Fibroblast of skin of left quadriceps (primary cell): ENCODE data around the gene CA11.
A peak's percentile ranks its signal among the peaks of the same experiment; 100 is the strongest.
"Not testable (repeated sequence)": the region's sequence is repeated elsewhere in the genome, so short reads cannot be mapped to it uniquely, and the experiment has no call there.

Source experiments
- DNase-seq, 2 experiments: peaks; one replicate each; pipeline ENCODE4 v3.0.0-alpha.2; 2013; ENCODE audit warnings: low read depth in 2 of 2

CA11 gene

GRCh38 chr19:48646001-48646721, at the start of gene CA11:
Gene CA11, minus strand, starts transcription at chr19:48646187. Its CDS starts 555 bp downstream, at chr19:48645632.
- DNase-seq = peak; percentile 56 to 65

DNA sequence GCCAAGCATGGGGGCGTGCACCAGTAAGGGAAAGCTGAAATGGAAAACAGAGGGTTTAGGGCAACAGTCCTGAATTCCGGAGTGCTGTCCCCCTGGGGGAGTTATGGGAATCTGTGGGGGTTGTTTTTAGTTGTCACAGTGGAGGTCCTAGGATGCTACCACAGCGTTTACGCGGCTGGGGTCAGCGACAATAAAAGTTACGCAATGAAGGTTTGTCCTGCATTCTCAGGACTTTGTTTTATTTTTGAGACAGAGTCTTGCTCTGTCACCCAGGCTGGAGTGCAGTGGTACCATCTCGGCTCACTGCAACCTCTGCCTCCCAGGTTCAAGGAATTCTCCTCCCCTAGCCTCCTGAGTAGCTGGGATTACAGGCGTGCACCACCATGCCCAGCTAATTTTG, 47.6 kb upstream of the CA11 start:
- DNase-seq = not testable (repeated sequence)

GRCh38 chr19:48689449-48689848, 43.5 kb upstream of the CA11 start:
- DNase-seq = no peak

- no peak for DNase-seq
These were observed 41.8 kb upstream of the CA11 start for GRCh38 chr19:48687776-48688175.

- not testable (repeated sequence) for DNase-seq
These were observed 40.6 kb upstream of the CA11 start for GRCh38 chr19:48686637-48687036.

- no peak for DNase-seq
These were observed 40.1 kb upstream of the CA11 start for GRCh38 chr19:48686088-48686487.

DNA sequence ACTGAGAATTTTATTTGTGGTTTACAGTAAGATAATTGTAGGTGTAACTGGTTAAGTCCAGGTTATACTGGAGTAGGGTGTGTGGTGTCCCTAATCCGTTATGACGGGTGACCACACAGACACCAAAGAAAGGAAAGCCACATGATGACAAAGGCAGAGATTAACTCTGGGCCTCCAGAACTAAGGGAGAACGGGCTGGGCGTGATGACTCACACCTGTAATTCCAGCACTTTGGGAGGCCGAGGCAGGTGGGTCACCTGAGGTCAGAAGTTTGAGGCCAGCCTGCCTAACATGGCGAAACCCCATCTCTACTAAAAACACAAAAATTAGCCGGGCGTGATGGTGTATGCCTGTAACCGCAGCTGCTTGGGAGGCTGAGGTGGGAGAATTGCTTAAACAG, 39.6 kb upstream of the CA11 start:
- no peak for DNase-seq

DNA sequence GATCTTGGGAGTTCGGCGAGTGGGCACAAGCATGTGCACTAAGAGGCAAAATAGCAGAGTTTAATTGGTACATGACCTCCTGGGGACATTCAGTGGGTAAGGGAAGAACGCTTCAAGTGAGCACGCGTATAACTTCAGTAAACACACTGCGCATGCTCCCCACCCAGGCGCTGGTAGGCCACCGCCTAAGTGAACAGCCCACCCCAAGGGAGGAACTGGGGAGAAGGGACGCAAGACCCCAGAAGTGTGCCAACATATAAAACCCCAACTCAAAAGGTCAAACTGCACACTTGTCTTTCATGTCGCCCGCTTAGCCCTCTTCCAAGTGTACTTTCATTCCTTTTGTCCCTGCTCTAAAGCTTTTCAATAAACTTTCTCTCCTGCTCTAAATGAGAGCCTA, 37.4 kb upstream of the CA11 start:
- peak in 1 of 2 experiments; percentile 14 for DNase-seq

DNA sequence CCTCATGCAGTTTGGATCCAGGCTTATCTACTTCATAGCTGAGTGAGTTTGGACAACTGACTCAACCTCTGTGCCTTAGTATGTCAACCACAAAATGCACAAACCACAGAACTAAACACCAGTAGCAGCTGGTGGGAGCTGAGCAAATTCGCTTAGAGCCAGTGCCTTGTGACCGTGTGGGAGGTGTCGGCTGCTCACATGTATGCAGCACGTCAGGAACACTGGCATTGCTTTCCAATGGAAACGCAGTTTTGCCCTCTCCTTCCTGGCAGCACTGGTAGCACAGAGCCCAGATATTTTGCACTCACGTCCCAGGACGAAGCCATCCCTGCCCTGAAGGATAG, 35.1 kb upstream of the CA11 start:
- DNase-seq = no peak

- DNase-seq = no peak
These were observed 34.6 kb upstream of the CA11 start for GRCh38 chr19:48680436-48681126.

DNA sequence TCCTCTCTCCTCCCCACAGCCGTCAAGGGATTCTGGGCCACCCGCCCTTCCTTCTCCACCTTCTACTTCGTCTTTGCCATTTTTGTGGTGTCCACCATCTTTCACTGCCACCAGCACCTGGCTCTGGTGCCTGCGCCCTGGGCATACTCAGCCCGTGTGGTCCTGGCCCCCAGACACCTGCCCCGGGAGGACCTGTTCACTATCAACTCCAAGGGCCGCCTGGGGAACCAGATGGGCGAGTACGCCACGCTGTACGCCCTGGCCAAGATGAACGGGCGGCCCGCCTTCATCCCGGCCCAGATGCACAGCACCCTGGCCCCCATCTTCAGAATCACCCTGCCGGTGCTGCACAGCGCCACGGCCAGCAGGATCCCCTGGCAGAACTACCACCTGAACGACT, 34.0 kb upstream of the CA11 start:
- not testable (repeated sequence) for DNase-seq

DNA sequence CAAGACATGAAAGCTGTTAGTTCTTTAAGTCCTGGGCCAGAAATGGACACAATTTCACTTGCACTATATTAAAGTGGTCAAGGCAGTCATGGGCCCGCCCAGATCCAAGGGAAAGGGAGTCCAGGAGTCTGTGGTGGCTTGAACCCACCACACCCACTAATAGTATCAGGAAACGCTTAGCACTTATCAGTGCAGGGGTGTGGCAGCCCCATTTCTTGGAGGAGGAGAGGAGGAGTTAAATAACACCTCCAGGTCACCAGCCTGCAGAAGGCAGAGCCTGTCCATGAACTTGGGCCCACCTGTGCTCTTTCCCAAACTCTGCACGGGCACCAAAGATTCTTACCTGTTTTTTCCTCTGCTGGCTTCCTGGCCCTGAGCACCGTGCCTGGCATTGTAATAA, 32.2 kb upstream of the CA11 start:
- DNase-seq = no peak

- no peak for DNase-seq
These were observed 30.9 kb upstream of the CA11 start for GRCh38 chr19:48676887-48677286.

DNA sequence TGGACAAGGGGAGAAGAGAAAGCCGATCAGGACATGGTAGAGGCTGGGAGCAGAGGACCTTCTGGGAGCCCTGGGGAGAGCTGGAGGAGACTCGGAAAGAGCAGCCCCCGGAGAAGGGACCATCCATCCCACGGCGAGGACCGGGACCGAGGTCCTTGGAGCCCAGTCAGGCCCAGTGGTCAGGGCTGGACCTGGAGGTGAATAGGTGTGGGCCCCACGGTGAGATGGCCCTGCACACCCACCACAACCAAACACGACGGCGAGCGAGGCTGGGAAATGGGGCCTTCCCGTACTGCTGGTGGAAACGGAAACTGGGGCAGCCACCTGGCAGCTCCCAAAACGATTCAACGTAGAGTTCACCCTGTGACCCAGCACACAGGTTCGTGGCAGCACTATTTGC, 30.5 kb upstream of the CA11 start:
- no peak for DNase-seq

GRCh38 chr19:48674921-48675824, 29.2 kb upstream of the CA11 start:
- peak; percentile 55 to 60 for DNase-seq

DNA sequence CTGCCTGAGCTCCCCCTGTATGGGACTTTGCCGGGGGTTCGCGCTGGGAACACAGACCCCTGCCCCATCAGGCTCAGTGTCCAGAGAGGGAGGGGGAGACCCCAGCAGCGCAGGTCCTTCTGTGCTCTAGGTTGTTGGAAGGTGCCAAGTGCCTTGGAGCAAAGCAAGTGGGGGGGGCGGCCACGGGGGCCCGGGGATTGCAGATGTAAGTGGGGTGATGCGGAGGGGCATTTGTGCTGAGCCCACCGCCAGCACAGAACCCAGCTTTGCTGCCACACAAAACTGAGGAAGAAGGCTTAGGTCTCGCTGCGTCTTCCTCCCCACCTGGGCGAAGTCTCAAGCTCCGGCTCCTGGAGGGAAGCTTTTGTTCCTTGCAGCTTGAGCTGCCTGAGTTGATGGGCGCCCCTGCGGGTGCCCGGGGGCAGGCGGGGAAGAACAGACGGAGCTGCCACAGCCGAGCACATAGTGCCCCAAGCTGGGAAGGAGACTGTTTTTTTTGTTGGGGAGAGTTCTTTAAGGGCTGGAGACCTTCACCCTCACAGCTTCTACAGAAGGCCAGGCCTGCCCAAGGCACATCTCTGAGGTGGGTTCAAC, 28.3 kb upstream of the CA11 start:
- no peak for DNase-seq

GRCh38 chr19:48673436-48674100, 27.6 kb upstream of the CA11 start:
- DNase-seq = no peak

- DNase-seq = no peak
These were observed 27.0 kb upstream of the CA11 start, which contains the start of gene NTN5 for GRCh38 chr19:48672994-48673393. Gene NTN5, minus strand, starts transcription at chr19:48673017. Its CDS starts 2,031 bp downstream, at chr19:48670986.

GRCh38 chr19:48671446-48671995, 25.5 kb upstream of the CA11 start:
- no peak for DNase-seq

GRCh38 chr19:48670699-48671445, 24.9 kb upstream of the CA11 start:
- DNase-seq = no peak
